Measurements from ENCODE around the gene PRKCA. TPM values are rescaled to one million over a fixed set of nuclear protein-coding genes. Genes with fewer than 3 reads are reported as not detected.

The PRKCA gene
- total and polyA plus RNA-seq, 9 of the 15 experiments (the other 6 are each of a cell fraction or from before 2014, with no cell fraction given), result 3.2 to 33.0 (median 17.8) TPM

GRCh38 chr17:66734186-66734943, 432.0 kb downstream of the PRKCA start (continued):
- TF ChIP-seq GTF3C2 (IDR thresholded peaks at IDR 0.05; ENCODE audit: borderline replicate concordance, extremely low read depth, insufficient read length), result no peak
- no peak for TF ChIP-seq TCF7L2 (IDR thresholded peaks at IDR 0.05; ENCODE audit: low read depth, low read length)
- TF ChIP-seq ELF2 (CRISPR knock-in tag; IDR thresholded peaks at IDR 0.05), result no peak
- TF ChIP-seq ZNF764 (CRISPR knock-in tag; IDR thresholded peaks at IDR 0.05; ENCODE audit: low read depth), result no peak
- TF ChIP-seq RNF2 (IDR thresholded peaks at IDR 0.05), result no peak
- TF ChIP-seq BRCA1 (IDR thresholded peaks at IDR 0.05), result no peak
- TF ChIP-seq BRCA1 (CRISPR knock-in tag; IDR thresholded peaks at IDR 0.05), result no peak
- no peak for TF ChIP-seq STAT5B (CRISPR knock-in tag; IDR thresholded peaks at IDR 0.05)
- TF ChIP-seq OTX1 (CRISPR knock-in tag; IDR thresholded peaks at IDR 0.05), result no peak
- no peak for TF ChIP-seq JUND (IDR thresholded peaks at IDR 0.05; ENCODE audit: borderline replicate concordance, low read depth, low read length)
- TF ChIP-seq JUND (tag; IDR thresholded peaks at IDR 0.05; ENCODE audit: borderline replicate concordance, low read depth, low read length), result no peak; the same call in 2 of the 3 replicates
- no peak for TF ChIP-seq MED1 (CRISPR knock-in tag; IDR thresholded peaks at IDR 0.05; ENCODE audit: borderline replicate concordance)
- no peak for TF ChIP-seq EP300 (IDR thresholded peaks at IDR 0.05; ENCODE audit: low read length)
- TF ChIP-seq IRF9 (tag; IDR thresholded peaks at IDR 0.05), result peak; percentile 91
- no peak for TF ChIP-seq C11orf30 (IDR thresholded peaks at IDR 0.05; ENCODE audit: low read depth)
- TF ChIP-seq ZNF79 (CRISPR knock-in tag; IDR thresholded peaks at IDR 0.05; ENCODE audit: low read depth), result no peak
- no peak for TF ChIP-seq TCFL5 (CRISPR knock-in tag; conservative IDR thresholded peaks at IDR 0.05)
- TF ChIP-seq TAF7 (tag; IDR thresholded peaks at IDR 0.05), result peak; percentile 63; the same call in 1 of the 2 replicates
- no peak for TF ChIP-seq SRSF9 (IDR thresholded peaks at IDR 0.05; ENCODE audit: borderline replicate concordance, low read depth, low read length)
- TF ChIP-seq KLF16 (IDR thresholded peaks at IDR 0.05), result no peak
- TF ChIP-seq CLOCK (CRISPR knock-in tag; IDR thresholded peaks at IDR 0.05; ENCODE audit: borderline replicate concordance), result no peak
- no peak for TF ChIP-seq CEBPG (CRISPR knock-in tag; IDR thresholded peaks at IDR 0.05)
- no peak for TF ChIP-seq CEBPG (tag; conservative IDR thresholded peaks at IDR 0.05 in 1 of 2, IDR thresholded peaks at IDR 0.05 in 1 of 2)

Data from K562 (cell line).